GM18499 (cell line): Measurements from ENCODE around the gene ORAI2.
"Not testable (repeated sequence)": the region's sequence is repeated elsewhere in the genome, so short reads cannot be mapped to it uniquely, and the experiment has no call there.

ENCODE experiments used
- ATAC-seq: cut with Tn5 transposase; IDR thresholded peaks from one replicate; pipeline ENCODE4 v1.9.1; 2021; ENCODE audit warnings: moderate number of reproducible peaks; ENCODE audit not compliant: insufficient read depth, unreplicated experiment

The ORAI2 gene

GRCh38 chr7:102493220-102493935 lies 60.0 kb downstream of the ORAI2 start:
- not testable (repeated sequence) for ATAC-seq

- not testable (repeated sequence) for ATAC-seq
These were observed 60.7 kb downstream of the ORAI2 start for GRCh38 chr7:102494026-102494425.

DNA sequence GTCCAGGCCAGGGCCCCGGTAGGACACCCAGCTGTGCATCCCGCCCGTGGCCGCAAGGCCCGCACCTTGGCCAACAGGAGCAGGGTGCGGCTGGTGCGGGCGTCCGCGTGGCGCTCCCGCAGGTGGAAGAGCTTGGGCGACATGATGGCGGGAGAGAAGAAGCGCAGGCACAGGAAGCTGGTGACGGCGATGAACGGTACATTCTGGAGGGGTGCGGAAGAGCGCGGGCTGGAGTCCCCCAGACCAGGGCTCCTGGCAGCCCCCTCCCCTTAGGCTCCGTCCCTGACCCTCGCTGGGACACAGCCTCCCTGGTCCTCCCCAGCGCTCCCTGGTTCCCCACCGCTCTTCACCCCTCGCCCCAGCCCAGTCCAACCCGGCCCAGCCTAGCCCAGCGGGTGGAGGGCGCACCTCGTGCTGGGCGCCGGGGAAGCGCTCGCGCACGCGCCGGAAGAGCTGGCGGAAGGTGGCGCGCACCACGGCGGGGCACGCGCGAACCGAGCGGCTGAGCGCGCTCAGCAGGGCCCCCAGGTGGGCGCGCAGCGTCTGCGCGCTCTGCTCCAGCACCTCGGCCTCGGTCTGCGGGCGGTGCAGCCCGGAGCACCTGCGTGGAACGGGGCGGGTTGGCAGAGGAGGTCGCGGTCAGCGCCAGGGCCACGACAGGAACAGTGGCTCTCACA lies 61.2 kb downstream of the ORAI2 start:
- ATAC-seq, result not testable (repeated sequence)

- ATAC-seq, result not testable (repeated sequence)
These were observed 63.5 kb downstream of the ORAI2 start for GRCh38 chr7:102496861-102497260.

DNA sequence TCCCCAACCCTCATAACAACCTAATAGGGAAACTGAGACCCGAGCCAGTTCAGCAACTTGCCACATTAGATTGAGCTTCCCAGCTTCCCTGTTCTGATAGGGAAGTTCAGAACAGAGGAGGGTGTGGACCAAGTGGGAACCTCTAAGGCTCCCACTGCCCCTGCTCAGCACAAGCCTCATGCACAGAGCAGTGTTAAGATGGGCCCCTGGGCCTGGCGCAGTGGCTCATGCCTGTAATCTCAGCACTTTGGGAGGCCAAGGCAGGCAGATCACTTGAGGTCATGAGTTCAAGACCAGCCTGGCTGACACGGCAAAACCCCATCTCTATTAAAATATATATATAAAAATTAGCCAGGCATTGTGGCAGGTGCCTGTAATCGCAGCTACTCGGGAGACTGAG lies 63.9 kb downstream of the ORAI2 start:
- ATAC-seq, result not testable (repeated sequence)

GRCh38 chr7:102498321-102498720 lies 64.9 kb downstream of the ORAI2 start:
- not testable (repeated sequence) for ATAC-seq

GRCh38 chr7:102503141-102503540 lies 69.8 kb downstream of the ORAI2 start:
- ATAC-seq, result not testable (repeated sequence)

DNA sequence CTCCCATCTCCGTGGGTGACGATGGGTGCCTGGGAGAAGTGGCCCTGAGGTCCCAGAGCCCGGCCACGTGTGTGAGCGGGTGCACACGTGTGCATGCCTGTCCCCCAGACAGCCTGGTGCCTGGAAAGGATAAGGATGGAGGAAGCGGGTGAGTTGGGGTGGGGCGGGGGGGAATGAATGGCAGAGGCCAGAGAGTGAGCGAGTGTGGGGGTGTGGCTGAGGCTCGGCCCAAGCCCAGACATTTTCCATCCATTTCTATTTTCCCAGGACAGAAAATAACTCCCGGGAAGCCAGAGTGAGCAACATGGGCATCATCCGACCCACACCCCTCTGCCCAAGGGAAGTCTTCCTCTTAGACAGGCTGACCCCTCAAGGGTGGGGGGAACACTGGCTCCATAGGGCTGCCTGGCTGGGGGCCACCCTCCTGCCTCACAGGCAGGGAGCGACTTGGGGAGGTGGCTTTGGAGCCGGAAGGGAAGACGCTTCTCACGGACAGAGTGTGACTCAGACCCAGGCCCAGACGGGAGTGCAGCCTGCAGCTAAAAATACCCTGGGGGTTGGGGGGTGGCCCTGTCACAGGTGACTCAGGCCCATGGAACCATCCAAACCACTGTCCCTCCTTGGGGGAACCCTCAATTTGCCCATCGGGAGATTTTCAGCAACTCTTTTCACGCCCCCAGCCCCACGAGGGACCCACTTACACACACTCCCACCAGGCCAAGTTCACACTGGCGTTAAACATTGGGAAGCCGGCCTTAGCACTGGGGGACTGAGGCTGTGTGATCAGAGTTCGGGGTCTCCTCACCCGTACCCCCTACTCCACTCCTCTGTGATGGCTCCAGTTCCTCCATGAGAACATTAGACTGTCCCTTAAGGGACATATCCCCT lies 72.2 kb downstream of the ORAI2 start:
- not testable (repeated sequence) for ATAC-seq
